SJCRH30 (cell line): ENCODE measurements around the gene TECPR2. TPM values are rescaled to one million over a fixed set of nuclear protein-coding genes. Genes with fewer than 3 reads are reported as not detected.
A peak's percentile ranks its signal among the peaks of the same experiment; 100 is the strongest.
"Not testable (repeated sequence)": the region's sequence is repeated elsewhere in the genome, so short reads cannot be mapped to it uniquely, and the experiment has no call there.

Source experiments
- DNase-seq, 2 experiments: peaks; one replicate each; pipeline ENCODE4 v3.0.0-alpha.2; 2015 to 2020
- H3K27ac ChIP-seq: fragments of 250-450 bp; sonication (Bioruptor Pico); 2 replicates; pipeline ENCODE4 v1.5.1; 2020; ENCODE audit warnings: mild to moderate bottlenecking, moderate library complexity
- H3K27me3 ChIP-seq: fragments of 250-450 bp; sonication (Bioruptor Pico); 2 replicates; pipeline ENCODE4 v1.5.1; 2020; ENCODE audit warnings: mild to moderate bottlenecking, moderate library complexity
- H3K36me3 ChIP-seq: fragments of 250-450 bp; sonication (Bioruptor Pico); 2 replicates; pipeline ENCODE4 v1.5.1; 2020; ENCODE audit warnings: mild to moderate bottlenecking, moderate library complexity
- H3K4me1 ChIP-seq: fragments of 250-450 bp; sonication (Bioruptor Pico); 2 replicates; pipeline ENCODE4 v1.5.1; 2020; ENCODE audit warnings: mild to moderate bottlenecking, moderate library complexity
- H3K4me3 ChIP-seq: fragments of 250-450 bp; sonication (Bioruptor Pico); 2 replicates; pipeline ENCODE4 v1.5.1; 2020; ENCODE audit warnings: mild to moderate bottlenecking, moderate library complexity
- H3K9me3 ChIP-seq: fragments of 250-450 bp; sonication (Bioruptor Pico); replicated peaks from 2 replicates; pipeline ENCODE4 v1.5.1; 2020; ENCODE audit warnings: mild to moderate bottlenecking, moderate library complexity
- total RNA-seq: library from RNA; depleted of rRNA; stranded (reverse); fragments of >200 nt; shearing (Covaris generic); gene quantifications from 2 replicates; pipeline ENCODE4 v1.2.3, GENCODE V29; 2014

The TECPR2 gene
- total RNA-seq, 1 experiment from 2014 or later = 9.1 TPM

GRCh38 chr14:102524451-102525218 is 161.9 kb downstream of the TECPR2 start:
- peaks cover 4% of the 10 kb centered on the region; the same call in 1 of the 2 replicates for H3K4me1 ChIP-seq
- peak overlapping the region; percentile 61 for H3K4me3 ChIP-seq
- peak; percentile 100 for DNase-seq
- H3K36me3 ChIP-seq = no peaks in the 10 kb centered on the region
- peak overlapping the region; percentile 51; the same call in 1 of the 2 replicates for H3K27ac ChIP-seq
- H3K27me3 ChIP-seq = no peaks in the 10 kb centered on the region
- H3K9me3 ChIP-seq = no peaks in the 10 kb centered on the region

- peaks cover 4% of the 10 kb centered on the region; the same call in 1 of the 2 replicates for H3K4me1 ChIP-seq
- peak; percentile 60 to 74 for DNase-seq
Observed at GRCh38 chr14:102525219-102525928, 162.6 kb downstream of the TECPR2 start.

GRCh38 chr14:102525929-102526497 is 163.3 kb downstream of the TECPR2 start:
- Histone ChIP-seq H3K4me3 (peak overlapping the region; percentile 61), H3K27ac (peak overlapping the region; percentile 20; the same call in 1 of the 2 replicates)
- DNase-seq = no peak

More at GRCh38 chr14:102525219-102525928, 162.6 kb downstream of the TECPR2 start:
- Histone ChIP-seq H3K4me3 (peak overlapping the region; percentile 61), H3K27ac (peak overlapping the region; percentile 20; the same call in 1 of the 2 replicates), H3K27me3 (no peaks in the 10 kb centered on the region), H3K36me3 (no peaks in the 10 kb centered on the region), H3K9me3 (no peaks in the 10 kb centered on the region)

GRCh38 chr14:102528431-102529170 is 165.9 kb downstream of the TECPR2 start:
- H3K27ac ChIP-seq = no peak overlapping the region
- no peak overlapping the region for H3K4me3 ChIP-seq
- H3K9me3 ChIP-seq = no peaks in the 10 kb centered on the region
- H3K36me3 ChIP-seq = no peaks in the 10 kb centered on the region
- no peak for DNase-seq
- no peaks in the 10 kb centered on the region for H3K27me3 ChIP-seq
- peaks cover 4% of the 10 kb centered on the region; the same call in 1 of the 2 replicates for H3K4me1 ChIP-seq

More at GRCh38 chr14:102525929-102526497, 163.3 kb downstream of the TECPR2 start:
- H3K36me3 ChIP-seq = no peaks in the 10 kb centered on the region
- H3K27me3 ChIP-seq = no peaks in the 10 kb centered on the region
- peaks cover 4% of the 10 kb centered on the region; the same call in 1 of the 2 replicates for H3K4me1 ChIP-seq
- no peaks in the 10 kb centered on the region for H3K9me3 ChIP-seq

GRCh38 chr14:102530828-102531478 is 168.2 kb downstream of the TECPR2 start:
- no peak for DNase-seq
- no peak overlapping the region for H3K4me3 ChIP-seq
- H3K4me1 ChIP-seq = peaks cover under 1% of the 10 kb centered on the region; the same call in 1 of the 2 replicates
- no peaks in the 10 kb centered on the region for H3K27me3 ChIP-seq
- no peaks in the 10 kb centered on the region for H3K9me3 ChIP-seq
- no peak overlapping the region for H3K27ac ChIP-seq
- H3K36me3 ChIP-seq = no peaks in the 10 kb centered on the region

- DNase-seq = no peak
- no peaks in the 10 kb centered on the region for H3K9me3 ChIP-seq
- H3K4me3 ChIP-seq = no peak overlapping the region
- no peaks in the 10 kb centered on the region for H3K36me3 ChIP-seq
- H3K4me1 ChIP-seq = no peaks in the 10 kb centered on the region
- H3K27me3 ChIP-seq = no peaks in the 10 kb centered on the region
- no peak overlapping the region for H3K27ac ChIP-seq
Observed at GRCh38 chr14:102532204-102532658, 169.5 kb downstream of the TECPR2 start.

GRCh38 chr14:102537981-102538601 is 175.3 kb downstream of the TECPR2 start:
- Histone ChIP-seq H3K4me1 (peaks cover 25% of the 10 kb centered on the region), H3K27me3 (no peaks in the 10 kb centered on the region), H3K36me3 (no peaks in the 10 kb centered on the region), H3K4me3 (no peak overlapping the region), H3K27ac (no peak overlapping the region), H3K9me3 (no peaks in the 10 kb centered on the region)
- DNase-seq = no peak

- Histone ChIP-seq H3K9me3 (no peaks in the 10 kb centered on the region), H3K27me3 (no peaks in the 10 kb centered on the region)
Observed at GRCh38 chr14:102538602-102539543, 176.1 kb downstream of the TECPR2 start.

GRCh38 chr14:102539544-102540314 is 177.0 kb downstream of the TECPR2 start:
- Histone ChIP-seq H3K36me3 (no peaks in the 10 kb centered on the region), H3K4me1 (peaks cover 25% of the 10 kb centered on the region), H3K4me3 (peak overlapping the region; percentile 43), H3K27ac (peak overlapping the region; percentile 61), H3K9me3 (no peaks in the 10 kb centered on the region), H3K27me3 (no peaks in the 10 kb centered on the region)
- peak; percentile 96 to 97 for DNase-seq

More at GRCh38 chr14:102538602-102539543, 176.1 kb downstream of the TECPR2 start:
- no peak overlapping the region for H3K27ac ChIP-seq
- no peak for DNase-seq
- H3K4me1 ChIP-seq = peaks cover 25% of the 10 kb centered on the region
- H3K4me3 ChIP-seq = no peak overlapping the region
- no peaks in the 10 kb centered on the region for H3K36me3 ChIP-seq

- Histone ChIP-seq H3K4me3 (peak overlapping the region; percentile 43), H3K27me3 (no peaks in the 10 kb centered on the region), H3K27ac (peak overlapping the region; percentile 61), H3K9me3 (no peaks in the 10 kb centered on the region), H3K4me1 (peaks cover 25% of the 10 kb centered on the region), H3K36me3 (no peaks in the 10 kb centered on the region)
- DNase-seq = peak; percentile 87 to 91
Observed at GRCh38 chr14:102540315-102541028, 177.7 kb downstream of the TECPR2 start.

GRCh38 chr14:102541029-102541491 is 178.3 kb downstream of the TECPR2 start:
- not testable (repeated sequence) for H3K27ac ChIP-seq, H3K36me3 ChIP-seq, H3K27me3 ChIP-seq, DNase-seq, H3K9me3 ChIP-seq
- Histone ChIP-seq H3K4me3 (peak overlapping the region; percentile 43; the same call in 1 of the 2 replicates), H3K4me1 (peaks cover 25% of the 10 kb centered on the region)
